Right lobe of liver (tissue), 6 donors: ENCODE measurements around the gene FHIP1B. TPM values are rescaled to one million over a fixed set of nuclear protein-coding genes. Genes with fewer than 3 reads are reported as not detected.
A peak's percentile ranks its signal among the peaks of the same experiment; 100 is the strongest.
"Not testable (repeated sequence)": the region's sequence is repeated elsewhere in the genome, so short reads cannot be mapped to it uniquely, and the experiment has no call there.

Source experiments
- ATAC-seq, 4 donors: fragments of 200-7000 bp; cut with Tn5 transposase; one replicate each; pipeline ENCODE4 v1.9.1; 2020; ENCODE audit warnings: mild to moderate bottlenecking in 4 of 4, moderate library complexity in 4 of 4
- DNase-seq, 3 donors: peaks; one replicate each; pipeline ENCODE4 v3.0.0-alpha.2; 2020
- H3K27ac ChIP-seq, 3 donors: fragments of 200-600 bp; one replicate each; pipeline ENCODE4 v1.8.0; 2022
- H3K27me3 ChIP-seq, 2 donors: fragments of 200-600 bp; one replicate each; pipeline ENCODE4 v1.8.0; 2022
- H3K36me3 ChIP-seq, 4 donors: fragments of 200-600 bp; sonication (generic) in 1 of 4; one replicate each; pipeline versions ENCODE4 v1.5.1 to v1.8.0; 2017 to 2022; ENCODE audit warnings: control low read depth in 1 of 4
- H3K4me1 ChIP-seq, 4 donors: fragments of 200-600 bp; sonication (generic) in 1 of 4; one replicate each; pipeline versions ENCODE4 v1.5.1 to v1.8.0; 2017 to 2022; ENCODE audit warnings: control low read depth in 1 of 4
- H3K4me3 ChIP-seq, 3 donors: fragments of 200-600 bp; one replicate each; pipeline ENCODE4 v1.8.0; 2022
- H3K9me3 ChIP-seq, 4 donors: fragments of 200-600 bp; sonication (generic) in 1 of 4; one replicate each; pipeline versions ENCODE4 v1.5.1 to v1.8.0; 2017 to 2022; ENCODE audit warnings: control low read depth in 1 of 4
- POLR2A ChIP-seq: fragments of 450-650 bp; IDR thresholded peaks from one replicate; pipeline ENCODE4 v1.6.1; 2017; ENCODE audit warnings: antibody characterized with exemption, mild to moderate bottlenecking
- WGBS: methylation state at CpG from one replicate; pipeline ENCODE4 v1.1.6; 2018; ENCODE audit warnings: low coverage, low lambda C conversion rate; ENCODE audit not compliant: insufficient coverage; ENCODE audit errors: missing lambda C conversion rate; 5-methylcytosine and 5-hydroxymethylcytosine counted together
- intact Hi-C, 2 donors: fragments of 100-400 bp; cut with DNase I; formaldehyde crosslinking; loops; one replicate each; pipeline versions ENCODE4 v1.11.2 to v1.14.1; 2022
- long read RNA-seq: library from polyadenylated mRNA; unstranded; transcript quantifications from one replicate; pipeline ENCODE4 v2.0.0, GENCODE V29; 2019
- total RNA-seq, 6 experiments: library from RNA; depleted of rRNA in 2 of 6; stranded (reverse); fragments of >200 nt in 2 of 6; fragmentation: NEBNext Ultra II Directional in 3 of 6; extraction: Animal tissue kit (Norgen Biotek cat#: 25700) in 3 of 6; gene quantifications; one replicate each; pipeline versions ENCODE4 v1.1.0 to v1.2.4, GENCODE V29; 2016 to 2023
- TF ChIP-seq, protein P1 (sequence below), 4 donors: fragments of 200-600 bp in 3 of 4; fragments of 450-650 bp in 1 of 4; IDR thresholded peaks; one replicate each; pipeline versions ENCODE4 v1.5.1 to v1.8.0; 2016 to 2022; ENCODE audit warnings: antibody characterized with exemption in 4 of 4, mild to moderate bottlenecking in 2 of 4
- donor health status: DM: no; HTN: yes; CAD: no.
- donor health status: DM: no; HTN: no; CAD: no.
- donor health status: DM: no; HTN: no; CAD: no.
- donor health status: DM: no; HTN: yes; CAD: no.
- donor health status: DM: no; HTN: yes; CAD: no.

The FHIP1B gene
- 10 to 100 TPM; 20.3 to 37.5 (median 27.8) TPM for total RNA-seq
- long read RNA-seq: 0 reads

DNA sequence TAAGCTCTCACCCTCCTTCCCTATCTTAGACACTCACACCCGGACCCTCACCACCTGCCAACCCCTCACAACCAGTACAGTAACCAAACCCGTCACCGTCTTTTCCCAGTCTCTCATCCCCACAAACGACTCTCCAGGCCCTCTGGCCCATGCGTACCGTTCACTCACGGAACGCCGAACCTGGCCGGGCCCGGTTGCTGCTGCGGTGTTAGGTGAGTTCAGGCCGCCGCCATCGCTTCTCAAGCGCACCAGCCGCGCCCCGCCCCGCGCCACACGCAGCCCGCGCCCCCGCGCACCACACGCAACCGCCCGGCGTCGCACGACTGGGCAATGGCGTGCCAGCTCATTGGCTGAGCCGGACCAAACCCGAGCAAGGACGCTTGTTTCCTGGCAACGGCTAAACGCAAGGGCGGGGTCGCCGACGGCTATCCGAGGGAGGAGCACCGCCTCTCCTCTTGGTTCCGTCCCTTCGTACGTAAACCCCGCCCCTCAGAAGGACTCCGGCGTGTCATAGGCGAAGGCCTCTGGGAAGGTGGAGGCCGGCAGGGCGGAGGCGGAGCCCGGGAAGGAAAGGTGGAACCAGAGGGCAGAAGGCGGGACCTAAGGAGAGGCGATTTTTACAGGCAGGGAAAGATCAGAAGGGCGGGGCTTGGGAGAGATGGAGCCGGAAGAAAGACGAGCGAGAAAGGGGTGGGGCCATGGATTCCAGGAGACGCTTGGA, at the start of gene FHIP1B:
FHIP1B (minus strand) TSS at position 250 of the 721 bp plus-strand sequence. CDS start 10,120 bp downstream, outside the sequence.
- ATAC-seq (peak; percentile 95 to 98 (median 96)), DNase-seq (peak; percentile 100)
- peak within 1 kb of the TSS; percentile 72 to 78 (median 74) for H3K4me3 ChIP-seq
- H3K36me3 ChIP-seq: no peaks in the 10 kb centered on the region
- peak within 1 kb of the TSS in 2 of 3 donors; percentile 60 to 61 for H3K27ac ChIP-seq
- TF ChIP-seq, protein P1, sequence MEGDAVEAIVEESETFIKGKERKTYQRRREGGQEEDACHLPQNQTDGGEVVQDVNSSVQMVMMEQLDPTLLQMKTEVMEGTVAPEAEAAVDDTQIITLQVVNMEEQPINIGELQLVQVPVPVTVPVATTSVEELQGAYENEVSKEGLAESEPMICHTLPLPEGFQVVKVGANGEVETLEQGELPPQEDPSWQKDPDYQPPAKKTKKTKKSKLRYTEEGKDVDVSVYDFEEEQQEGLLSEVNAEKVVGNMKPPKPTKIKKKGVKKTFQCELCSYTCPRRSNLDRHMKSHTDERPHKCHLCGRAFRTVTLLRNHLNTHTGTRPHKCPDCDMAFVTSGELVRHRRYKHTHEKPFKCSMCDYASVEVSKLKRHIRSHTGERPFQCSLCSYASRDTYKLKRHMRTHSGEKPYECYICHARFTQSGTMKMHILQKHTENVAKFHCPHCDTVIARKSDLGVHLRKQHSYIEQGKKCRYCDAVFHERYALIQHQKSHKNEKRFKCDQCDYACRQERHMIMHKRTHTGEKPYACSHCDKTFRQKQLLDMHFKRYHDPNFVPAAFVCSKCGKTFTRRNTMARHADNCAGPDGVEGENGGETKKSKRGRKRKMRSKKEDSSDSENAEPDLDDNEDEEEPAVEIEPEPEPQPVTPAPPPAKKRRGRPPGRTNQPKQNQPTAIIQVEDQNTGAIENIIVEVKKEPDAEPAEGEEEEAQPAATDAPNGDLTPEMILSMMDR (IDR thresholded peaks at IDR 0.05): peak in 1 of 4 donors; percentile 10
- peak; percentile 25 for TF ChIP-seq POLR2A
- 0% methylated on average over 37 of the region's 62 CpGs for WGBS
- peaks cover 0 to 22% (median 7%) of the 10 kb centered on the region in 4 donors for H3K4me1 ChIP-seq
- no peaks in the 10 kb centered on the region for H3K27me3 ChIP-seq
- H3K9me3 ChIP-seq: no peaks in the 10 kb centered on the region
- intact Hi-C loops: no loop called here

DNA sequence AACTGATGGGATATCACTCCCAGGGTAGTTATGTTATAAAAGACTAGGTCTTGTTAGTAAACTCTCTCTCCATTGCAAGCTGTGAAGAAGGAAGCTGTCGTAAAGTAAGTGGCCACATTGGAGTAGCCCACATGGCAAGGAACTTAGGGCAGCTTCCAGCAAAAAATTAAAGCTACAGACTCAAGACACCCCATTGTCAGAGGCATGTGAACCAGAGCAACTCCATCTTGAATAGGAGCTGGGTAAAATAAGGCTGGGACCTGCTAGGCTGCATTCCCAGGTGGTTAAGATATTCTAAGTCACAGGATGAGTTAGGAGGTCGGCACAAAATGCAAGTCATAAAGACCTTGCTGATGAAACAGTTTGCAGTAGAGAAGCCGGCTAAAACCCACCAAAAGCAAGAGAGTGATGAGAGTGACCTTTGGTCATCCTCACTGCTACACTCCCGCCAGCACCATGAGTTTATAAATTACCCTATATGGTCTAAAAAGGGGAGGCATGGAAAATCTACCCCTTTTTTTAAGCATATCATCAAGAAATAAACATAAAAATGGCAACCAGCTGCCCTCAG, 49.1 kb upstream of the FHIP1B start:
- no peaks in the 10 kb centered on the region for H3K9me3 ChIP-seq
- H3K4me1 ChIP-seq: no peaks in the 10 kb centered on the region
- no peak for DNase-seq
- 35% methylated on average over 4 of the region's 4 CpGs for WGBS
- no peaks in the 10 kb centered on the region for H3K36me3 ChIP-seq
- intact Hi-C loops: no loop called here
- no peak overlapping the region for H3K27ac ChIP-seq
- ATAC-seq: no peak
- H3K4me3 ChIP-seq: no peak overlapping the region
- TF ChIP-seq POLR2A: no peak
- TF ChIP-seq, protein P1 (IDR thresholded peaks at IDR 0.05): no peak
- H3K27me3 ChIP-seq: no peaks in the 10 kb centered on the region

DNA sequence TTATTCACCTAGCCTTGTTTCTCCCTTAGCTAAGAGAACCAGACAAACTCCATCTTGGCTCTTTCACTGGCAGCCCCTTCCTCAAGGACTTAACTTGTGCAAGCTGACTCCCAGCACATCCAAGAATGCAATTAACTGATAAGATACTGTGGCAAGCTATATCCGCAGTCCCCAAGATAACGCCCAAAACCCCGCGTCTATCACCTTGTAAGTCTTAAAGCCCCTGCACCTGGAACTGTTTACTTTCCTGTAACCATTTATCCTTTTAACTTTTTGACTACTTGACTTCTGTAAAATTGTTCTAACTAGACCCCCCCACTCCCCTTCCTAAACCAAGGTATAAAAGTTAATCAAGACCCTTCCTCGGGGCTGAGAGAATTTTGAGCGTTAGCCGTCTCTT, 46.4 kb upstream of the FHIP1B start:
- ATAC-seq, H3K4me1 ChIP-seq, H3K9me3 ChIP-seq, DNase-seq, H3K27me3 ChIP-seq, intact Hi-C loops, H3K27ac ChIP-seq, H3K4me3 ChIP-seq, H3K36me3 ChIP-seq: not testable (repeated sequence)
- WGBS: 33% methylated on average over 7 of the region's 7 CpGs

DNA sequence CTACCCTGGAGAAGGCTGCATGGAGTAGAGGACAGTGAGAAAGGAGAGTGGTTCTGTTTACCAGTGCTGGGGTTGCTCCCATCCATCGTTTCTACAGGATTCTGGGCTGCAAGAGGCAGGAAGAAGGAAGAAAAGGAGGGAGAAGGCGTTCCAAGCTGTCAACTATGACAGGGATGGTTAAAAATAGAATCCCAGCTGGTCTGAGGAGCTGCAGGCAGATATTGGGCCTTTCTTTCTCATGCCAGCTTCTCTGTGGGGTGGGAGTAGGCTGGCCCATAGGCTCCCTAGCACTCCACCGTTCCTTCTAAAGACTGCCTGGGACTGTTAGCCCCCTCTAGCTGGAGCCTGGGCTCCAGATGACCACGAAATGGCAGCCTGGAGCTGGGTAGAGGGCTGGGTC, 38.8 kb upstream of the FHIP1B start:
- Histone ChIP-seq H3K27me3 (no peaks in the 10 kb centered on the region), H3K4me1 (no peaks in the 10 kb centered on the region), H3K9me3 (no peaks in the 10 kb centered on the region), H3K27ac (no peak overlapping the region), H3K36me3 (no peaks in the 10 kb centered on the region), H3K4me3 (no peak overlapping the region)
- intact Hi-C loops: no loop called here
- TF ChIP-seq, protein P1 (IDR thresholded peaks at IDR 0.05): no peak
- TF ChIP-seq POLR2A: no peak
- DNase-seq (no peak), ATAC-seq (no peak)
- WGBS: 27% methylated on average over 2 of the region's 4 CpGs

DNA sequence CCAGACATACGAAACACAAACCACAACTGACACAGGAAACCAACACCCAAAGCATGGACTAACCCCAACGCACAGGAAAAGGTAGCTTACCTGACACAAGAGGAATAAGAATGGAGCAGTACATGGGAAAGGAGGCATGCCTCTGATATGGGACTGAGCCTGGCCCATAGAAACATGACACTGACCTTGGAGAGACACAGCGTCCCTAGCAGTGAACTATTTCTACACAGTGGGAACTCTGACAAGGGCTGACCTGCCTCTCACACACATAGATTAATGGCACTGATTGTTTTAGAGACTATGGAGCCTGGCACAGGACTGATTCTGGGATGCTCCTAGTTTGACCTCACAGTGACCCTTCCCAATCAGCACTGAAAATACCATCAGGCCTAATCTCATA, 37.2 kb upstream of the FHIP1B start:
- intact Hi-C loops: no loop called here
- H3K27me3 ChIP-seq: no peaks in the 10 kb centered on the region
- DNase-seq: no peak
- H3K4me3 ChIP-seq: no peak overlapping the region
- H3K27ac ChIP-seq: no peak overlapping the region
- no peaks in the 10 kb centered on the region for H3K9me3 ChIP-seq
- H3K36me3 ChIP-seq: no peaks in the 10 kb centered on the region
- no peaks in the 10 kb centered on the region for H3K4me1 ChIP-seq
- ATAC-seq: no peak
- TF ChIP-seq POLR2A: no peak
- TF ChIP-seq, protein P1 (IDR thresholded peaks at IDR 0.05): no peak
- 94% methylated on average over 2 of the region's 3 CpGs for WGBS
